ENCODE measurements around the gene IRF2.
"Not testable (repeated sequence)": the region's sequence is repeated elsewhere in the genome, so short reads cannot be mapped to it uniquely, and the experiment has no call there.

Gene IRF2

GRCh38 chr4:184376923-184377322 is 97.4 kb downstream of the IRF2 start:
- TF ChIP-seq CTCF (conservative IDR thresholded peaks at IDR 0.05; ENCODE audit: control insufficient read depth, insufficient read depth, low read depth, low read length): no peak
- no peak for DNase-seq (ENCODE audit: low read depth)
- H3K4me3 ChIP-seq (ENCODE audit: control insufficient read depth, low read depth, low read length): no peak overlapping the region

- DNase-seq (ENCODE audit: low read depth): no peak
Observed at GRCh38 chr4:184376126-184376838, 98.1 kb downstream of the IRF2 start.

GRCh38 chr4:184375623-184376022 is 98.7 kb downstream of the IRF2 start:
- H3K4me3 ChIP-seq (ENCODE audit: control insufficient read depth, low read depth, low read length); DNase-seq (ENCODE audit: low read depth): not testable (repeated sequence)

More at GRCh38 chr4:184376126-184376838, 98.1 kb downstream of the IRF2 start:
- H3K4me3 ChIP-seq (ENCODE audit: control insufficient read depth, low read depth, low read length): no peak overlapping the region
- TF ChIP-seq CTCF (conservative IDR thresholded peaks at IDR 0.05; ENCODE audit: control insufficient read depth, insufficient read depth, low read depth, low read length): no peak

GRCh38 chr4:184375027-184375426 is 99.3 kb downstream of the IRF2 start:
- no peak for TF ChIP-seq CTCF (conservative IDR thresholded peaks at IDR 0.05; ENCODE audit: control insufficient read depth, insufficient read depth, low read depth, low read length)
- DNase-seq (ENCODE audit: low read depth): peak; percentile 51
- no peak overlapping the region for H3K4me3 ChIP-seq (ENCODE audit: control insufficient read depth, low read depth, low read length)

DNA sequence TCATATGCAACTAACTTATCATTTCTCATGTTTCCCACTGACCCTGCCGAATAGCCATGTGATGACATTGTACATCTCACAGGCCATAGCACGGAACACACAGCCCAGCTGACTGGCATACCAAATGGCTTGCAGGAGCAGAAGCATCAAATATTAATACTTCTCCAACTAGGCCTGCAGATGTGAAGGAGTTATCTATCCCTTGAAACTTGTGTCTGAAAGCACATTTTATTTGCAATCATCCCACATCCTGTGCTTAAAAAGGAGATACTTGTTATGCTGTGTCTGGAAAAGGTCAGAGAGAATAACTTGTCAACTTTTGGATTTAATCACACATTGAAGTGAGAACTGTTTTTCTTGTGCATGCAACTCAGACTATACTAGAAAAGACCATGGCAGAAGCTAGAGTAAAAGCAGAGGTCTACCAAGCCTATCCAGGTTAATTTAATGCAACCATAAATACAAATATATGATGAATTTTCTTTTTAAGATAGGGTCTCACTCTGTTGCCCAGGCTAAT is 100.4 kb downstream of the IRF2 start:
- TF ChIP-seq CTCF (conservative IDR thresholded peaks at IDR 0.05; ENCODE audit: control insufficient read depth, insufficient read depth, low read depth, low read length): no peak
- no peak overlapping the region for H3K4me3 ChIP-seq (ENCODE audit: control insufficient read depth, low read depth, low read length)
- no peak for DNase-seq (ENCODE audit: low read depth)

GRCh38 chr4:184371390-184371787 is 103.0 kb downstream of the IRF2 start:
- TF ChIP-seq CTCF (conservative IDR thresholded peaks at IDR 0.05; ENCODE audit: control insufficient read depth, insufficient read depth, low read depth, low read length): no peak
- no peak for DNase-seq (ENCODE audit: low read depth)
- no peak overlapping the region for H3K4me3 ChIP-seq (ENCODE audit: control insufficient read depth, low read depth, low read length)

GRCh38 chr4:184370711-184371389 is 103.5 kb downstream of the IRF2 start:
- H3K4me3 ChIP-seq (ENCODE audit: control insufficient read depth, low read depth, low read length): no peak overlapping the region
- no peak for TF ChIP-seq CTCF (conservative IDR thresholded peaks at IDR 0.05; ENCODE audit: control insufficient read depth, insufficient read depth, low read depth, low read length)
- peak; percentile 15 for DNase-seq (ENCODE audit: low read depth)
